ENCODE data around the gene MESD.
"Not testable (repeated sequence)": the region's sequence is repeated elsewhere in the genome, so short reads cannot be mapped to it uniquely, and the experiment has no call there.

The MESD gene

DNA sequence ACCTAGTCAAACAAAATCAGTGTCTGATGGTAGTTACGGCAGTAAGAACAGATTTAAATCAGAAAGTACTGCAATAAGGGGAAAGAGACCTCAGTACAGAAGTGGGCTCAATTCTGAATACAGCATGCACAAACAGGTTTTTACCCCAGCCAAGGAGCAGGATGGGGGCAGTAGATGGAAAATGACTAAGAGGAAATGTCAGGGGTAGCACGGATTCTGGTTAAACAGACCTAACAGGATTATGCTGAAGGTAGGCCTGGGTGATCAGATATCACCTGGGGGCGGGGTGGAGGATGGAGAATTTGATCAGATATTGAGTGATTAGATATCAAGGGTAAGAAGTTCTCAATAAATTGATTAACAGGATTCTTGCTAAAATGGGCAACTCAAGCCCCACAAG, 19.0 kb downstream of the MESD start:
- TF ChIP-seq, protein P1, sequence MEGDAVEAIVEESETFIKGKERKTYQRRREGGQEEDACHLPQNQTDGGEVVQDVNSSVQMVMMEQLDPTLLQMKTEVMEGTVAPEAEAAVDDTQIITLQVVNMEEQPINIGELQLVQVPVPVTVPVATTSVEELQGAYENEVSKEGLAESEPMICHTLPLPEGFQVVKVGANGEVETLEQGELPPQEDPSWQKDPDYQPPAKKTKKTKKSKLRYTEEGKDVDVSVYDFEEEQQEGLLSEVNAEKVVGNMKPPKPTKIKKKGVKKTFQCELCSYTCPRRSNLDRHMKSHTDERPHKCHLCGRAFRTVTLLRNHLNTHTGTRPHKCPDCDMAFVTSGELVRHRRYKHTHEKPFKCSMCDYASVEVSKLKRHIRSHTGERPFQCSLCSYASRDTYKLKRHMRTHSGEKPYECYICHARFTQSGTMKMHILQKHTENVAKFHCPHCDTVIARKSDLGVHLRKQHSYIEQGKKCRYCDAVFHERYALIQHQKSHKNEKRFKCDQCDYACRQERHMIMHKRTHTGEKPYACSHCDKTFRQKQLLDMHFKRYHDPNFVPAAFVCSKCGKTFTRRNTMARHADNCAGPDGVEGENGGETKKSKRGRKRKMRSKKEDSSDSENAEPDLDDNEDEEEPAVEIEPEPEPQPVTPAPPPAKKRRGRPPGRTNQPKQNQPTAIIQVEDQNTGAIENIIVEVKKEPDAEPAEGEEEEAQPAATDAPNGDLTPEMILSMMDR (IDR thresholded peaks at IDR 0.05; ENCODE audit: low read depth, low read length) = no peak

DNA sequence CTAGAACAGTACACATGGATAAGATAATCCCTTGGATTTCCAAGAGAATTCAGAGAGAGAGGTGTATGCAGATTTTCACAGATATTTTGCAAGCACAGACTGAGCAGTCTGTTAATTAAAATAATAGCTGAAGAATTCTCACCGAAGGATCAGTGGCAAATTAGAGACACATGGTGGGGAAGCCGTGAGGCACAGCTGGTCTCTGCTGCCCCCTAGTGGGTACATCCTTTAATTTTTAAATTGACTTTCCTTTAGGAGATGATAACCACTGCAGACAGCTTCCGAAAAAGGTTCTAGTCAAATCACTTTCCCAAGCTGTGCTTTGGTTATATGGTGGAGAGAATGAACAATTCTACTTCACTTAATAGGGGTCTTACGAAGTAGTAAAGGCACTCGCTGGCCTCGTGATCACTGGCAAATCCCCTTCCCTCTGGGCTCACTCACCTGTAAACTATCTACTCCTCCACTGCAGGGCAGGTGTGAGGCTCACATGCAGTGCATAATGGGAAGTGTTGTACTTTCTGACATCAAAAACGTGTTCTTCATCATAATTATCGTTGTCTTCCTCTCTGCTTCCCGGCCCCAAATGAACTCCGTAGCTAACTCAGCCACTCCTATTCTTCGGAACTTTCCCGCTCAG, 19.5 kb downstream of the MESD start:
- H3K4me3 ChIP-seq (ENCODE audit: low read depth, low read length) = no peak overlapping the region
- in situ Hi-C loops (cut with HindIII; ENCODE audit: low sequenced_read_pairs) = no loop called here
- TF ChIP-seq, protein P1 (IDR thresholded peaks at IDR 0.05; ENCODE audit: low read depth, low read length) = peak; percentile 62
- peak; percentile 74 for DNase-seq (ENCODE audit: low read depth, low spot score)

More for the DNA sequence above, 19.0 kb downstream of the MESD start:
- H3K4me3 ChIP-seq (ENCODE audit: low read depth, low read length) = no peak overlapping the region
- in situ Hi-C loops (cut with HindIII; ENCODE audit: low sequenced_read_pairs) = no loop called here
- DNase-seq (ENCODE audit: low read depth, low spot score) = no peak

DNA sequence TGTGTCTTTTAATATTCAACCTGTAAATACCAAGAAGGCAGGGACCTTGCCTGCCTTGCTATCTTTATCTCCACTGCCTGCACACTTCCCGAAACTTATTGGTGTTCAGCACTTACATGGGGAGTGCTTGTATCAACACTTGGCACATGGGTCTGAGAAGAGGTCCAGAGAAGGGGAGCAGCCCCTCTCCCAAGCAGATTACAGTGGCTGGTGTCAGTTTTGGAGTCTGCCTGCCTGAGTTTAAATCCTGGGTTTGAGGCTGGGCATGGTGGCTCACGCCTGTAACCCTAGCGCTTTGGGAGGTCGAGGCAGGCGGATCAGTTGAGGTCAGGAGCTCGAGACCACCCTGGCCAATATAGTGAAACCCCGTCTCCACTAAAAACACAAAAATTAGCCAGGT, 20.3 kb downstream of the MESD start:
- no peak for DNase-seq (ENCODE audit: low read depth, low spot score)
- in situ Hi-C loops (cut with HindIII; ENCODE audit: low sequenced_read_pairs) = no loop called here
- no peak overlapping the region for H3K4me3 ChIP-seq (ENCODE audit: low read depth, low read length)
- TF ChIP-seq, protein P1 (IDR thresholded peaks at IDR 0.05; ENCODE audit: low read depth, low read length) = no peak

DNA sequence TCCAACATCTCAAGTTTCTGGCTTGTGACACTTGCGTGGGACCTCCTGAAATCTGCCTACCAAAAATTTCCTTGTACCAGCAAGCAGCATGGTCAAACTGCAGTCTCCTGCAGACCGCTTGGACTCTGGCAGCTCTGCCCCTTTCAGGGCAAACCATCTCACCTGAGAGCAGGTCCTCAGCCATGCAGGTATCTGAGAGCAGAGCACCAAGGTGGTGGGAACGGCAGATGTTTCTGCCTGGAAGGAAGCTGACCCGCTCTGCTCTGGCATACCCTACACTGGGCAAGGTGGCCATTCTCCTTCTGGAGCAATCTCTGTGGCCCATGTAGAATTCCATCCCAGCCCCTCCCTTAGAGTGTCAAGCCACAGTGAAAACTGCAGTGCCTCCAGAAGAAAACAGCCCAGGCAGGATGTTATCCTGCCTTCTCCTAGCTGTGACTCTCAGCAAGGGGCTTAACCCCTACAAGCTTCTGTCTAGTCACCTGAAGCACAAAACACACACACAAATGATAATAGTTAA, 21.6 kb downstream of the MESD start:
- in situ Hi-C loops (cut with HindIII; ENCODE audit: low sequenced_read_pairs) = no loop called here
- TF ChIP-seq, protein P1 (IDR thresholded peaks at IDR 0.05; ENCODE audit: low read depth, low read length) = no peak
- H3K4me3 ChIP-seq (ENCODE audit: low read depth, low read length) = no peak overlapping the region
- no peak for DNase-seq (ENCODE audit: low read depth, low spot score)

DNA sequence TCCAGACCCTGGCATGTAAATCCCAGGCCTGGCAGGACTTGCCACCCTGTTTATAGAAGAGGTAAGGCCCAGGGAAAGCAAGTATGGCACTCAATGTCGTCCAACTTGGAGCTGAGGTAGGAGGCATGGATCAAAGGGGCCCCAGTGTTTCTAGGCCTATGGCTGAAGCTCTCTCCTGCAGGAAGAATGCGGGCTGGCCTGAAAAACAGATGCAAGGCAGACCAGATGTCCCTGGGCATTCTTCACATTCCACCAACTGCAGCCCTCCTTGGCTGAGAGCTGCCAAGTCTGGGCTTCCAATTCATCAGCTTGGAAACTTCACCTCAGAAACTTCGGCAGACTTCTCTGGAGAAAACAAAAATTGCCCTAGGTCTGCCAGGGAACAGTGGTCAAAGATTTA, 22.2 kb downstream of the MESD start:
- in situ Hi-C loops (cut with HindIII; ENCODE audit: low sequenced_read_pairs) = no loop called here
- H3K4me3 ChIP-seq (ENCODE audit: low read depth, low read length) = no peak overlapping the region
- TF ChIP-seq, protein P1 (IDR thresholded peaks at IDR 0.05; ENCODE audit: low read depth, low read length) = no peak
- DNase-seq (ENCODE audit: low read depth, low spot score) = peak; percentile 70

DNA sequence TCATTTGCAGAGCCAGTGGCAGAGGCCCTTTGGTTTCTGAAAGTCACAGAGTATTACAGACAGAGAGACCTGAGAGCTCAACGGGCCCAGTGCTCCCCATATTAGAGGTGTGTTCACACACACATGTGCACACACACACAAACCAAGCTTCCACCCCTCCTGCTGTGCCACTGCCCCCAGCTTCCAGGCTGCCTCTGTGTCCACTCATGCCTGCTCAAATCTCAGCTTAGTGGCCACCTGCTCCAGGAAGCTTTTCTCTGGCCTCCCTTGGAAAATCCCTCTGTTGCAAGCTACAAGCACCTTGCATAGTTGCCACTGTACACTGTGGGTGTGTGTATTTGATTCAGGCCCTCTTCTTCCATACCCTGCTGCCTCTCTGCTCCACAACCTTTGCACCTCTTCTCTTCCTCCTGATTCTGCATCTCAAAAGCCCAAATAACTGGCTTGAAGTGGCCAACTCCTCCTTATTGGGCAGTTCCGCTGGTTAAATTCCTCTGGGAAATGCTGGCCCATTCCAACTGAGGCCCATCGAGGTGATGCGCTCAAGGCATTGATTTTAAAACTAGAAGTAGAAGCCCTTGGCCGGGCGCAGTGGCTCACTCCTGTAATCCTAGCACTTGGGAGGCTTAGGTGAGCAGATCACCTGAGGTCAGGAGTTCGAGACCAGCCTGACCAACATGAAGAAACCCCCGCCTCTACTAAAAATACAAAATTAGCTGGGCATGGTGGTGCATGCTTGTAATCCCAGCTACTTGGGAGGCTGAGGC, 23.0 kb downstream of the MESD start:
- in situ Hi-C loops (cut with HindIII; ENCODE audit: low sequenced_read_pairs) = no loop called here
- TF ChIP-seq, protein P1 (IDR thresholded peaks at IDR 0.05; ENCODE audit: low read depth, low read length) = no peak
- no peak overlapping the region for H3K4me3 ChIP-seq (ENCODE audit: low read depth, low read length)
- DNase-seq (ENCODE audit: low read depth, low spot score) = no peak

DNA sequence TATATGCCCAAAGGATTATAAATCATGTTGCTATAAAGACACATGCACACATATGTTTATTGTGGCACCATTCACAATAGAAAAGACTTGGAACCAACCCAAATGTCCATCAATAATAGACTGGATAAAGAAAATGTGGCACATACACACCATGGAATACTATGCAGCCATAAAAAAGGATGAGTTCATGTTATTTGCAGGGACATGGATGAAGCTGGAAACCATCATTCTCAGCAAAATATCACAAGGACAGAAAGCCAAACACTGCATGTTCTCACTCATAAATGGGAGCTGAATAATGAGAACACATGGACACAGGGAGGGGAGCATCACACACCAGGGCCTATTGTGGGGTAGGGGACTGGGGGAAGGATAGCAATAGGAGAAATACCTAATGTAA, 24.2 kb downstream of the MESD start:
- DNase-seq (ENCODE audit: low read depth, low spot score); in situ Hi-C loops (cut with HindIII; ENCODE audit: low sequenced_read_pairs); H3K4me3 ChIP-seq (ENCODE audit: low read depth, low read length): not testable (repeated sequence)
